GM18861 (cell line): Measurements from ENCODE around the gene NGEF.

ENCODE experiments used
- ATAC-seq: cut with Tn5 transposase; IDR thresholded peaks from one replicate; pipeline ENCODE4 v1.9.1; 2021; ENCODE audit not compliant: unreplicated experiment

The NGEF gene

DNA sequence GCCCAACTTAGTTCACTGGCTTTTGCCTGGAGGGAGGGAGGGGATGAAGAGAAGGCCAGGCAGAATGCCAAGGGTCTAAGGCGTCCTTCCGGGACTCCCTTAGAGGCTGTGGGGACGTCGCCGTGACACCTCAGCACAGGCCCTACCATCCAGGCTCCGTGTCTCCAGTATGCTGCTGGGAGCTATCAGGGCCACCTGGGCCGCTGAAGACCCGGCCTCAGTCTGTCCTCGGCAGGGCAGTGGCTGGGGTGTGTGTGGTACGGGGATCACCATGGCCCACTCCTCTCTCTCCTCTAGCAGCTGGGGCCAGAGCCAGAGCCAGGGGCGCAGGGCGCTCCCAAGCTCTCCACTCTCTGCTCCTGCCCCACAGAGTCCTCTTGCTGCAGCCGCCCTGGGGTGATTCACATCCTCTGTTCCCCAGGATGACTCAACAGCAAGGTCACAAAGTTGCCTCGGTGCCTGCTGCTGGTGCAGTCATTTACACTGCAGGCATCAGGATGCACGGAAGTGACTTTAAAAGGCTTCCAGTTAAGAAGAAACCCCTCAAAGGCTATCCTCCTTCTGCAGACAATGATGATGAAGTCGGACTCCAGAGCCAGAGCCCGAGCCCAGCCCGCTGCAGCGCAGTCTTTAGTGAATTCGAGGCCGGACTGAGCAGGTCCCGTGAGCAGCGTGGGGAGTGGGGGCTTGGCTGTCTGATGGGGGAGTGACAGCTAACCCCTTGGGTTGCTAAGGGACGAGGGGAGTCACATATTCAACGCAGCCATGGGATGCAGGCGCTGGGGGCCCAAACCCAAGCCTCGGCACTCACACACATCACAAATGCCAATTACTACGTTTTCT is 111.1 kb downstream of the NGEF start:
- no peak for ATAC-seq

DNA sequence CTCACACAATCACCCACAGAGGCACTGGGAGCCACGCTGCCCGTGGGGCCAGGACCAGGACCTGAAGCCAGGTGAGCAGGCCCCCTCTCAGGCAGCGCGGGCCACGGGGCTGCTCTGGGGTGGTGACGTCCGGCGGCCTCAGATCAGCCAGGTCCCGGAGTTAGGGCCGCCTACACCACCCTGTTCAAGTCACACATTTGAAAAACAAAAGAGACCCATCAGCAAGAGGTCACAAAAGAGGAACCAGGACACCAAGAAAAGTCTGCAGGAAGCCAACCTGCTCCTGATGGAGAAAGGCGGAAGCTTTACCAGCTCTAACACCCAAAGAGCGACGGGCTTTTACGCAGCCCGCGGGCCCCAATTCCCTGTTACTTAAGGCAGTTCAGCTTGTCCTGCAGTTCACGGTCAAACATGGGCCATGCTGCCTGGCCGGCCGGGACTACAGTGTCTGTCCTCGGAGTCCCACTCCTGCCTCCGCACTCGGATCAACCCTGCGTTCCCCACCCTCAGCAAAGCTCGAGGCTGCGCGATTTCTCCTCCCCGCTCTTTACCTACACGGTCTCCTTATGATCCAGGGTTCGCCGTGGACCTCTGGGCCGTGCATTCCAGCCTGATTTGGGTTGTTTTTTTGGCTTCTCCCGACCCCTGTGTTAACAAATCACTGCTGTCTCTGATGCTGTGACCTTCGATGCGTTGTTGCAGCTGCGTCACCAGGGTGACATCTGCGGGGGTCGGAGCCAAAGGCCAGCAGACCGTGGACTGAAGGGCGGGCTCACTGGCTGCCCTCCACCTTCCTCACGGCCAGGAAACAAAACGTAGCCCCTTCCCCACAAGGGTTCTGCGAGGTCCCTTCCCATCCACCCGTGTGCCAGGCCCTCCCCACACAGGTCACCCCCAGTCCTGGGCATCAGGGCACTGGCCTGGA is 112.0 kb downstream of the NGEF start:
- ATAC-seq = no peak

DNA sequence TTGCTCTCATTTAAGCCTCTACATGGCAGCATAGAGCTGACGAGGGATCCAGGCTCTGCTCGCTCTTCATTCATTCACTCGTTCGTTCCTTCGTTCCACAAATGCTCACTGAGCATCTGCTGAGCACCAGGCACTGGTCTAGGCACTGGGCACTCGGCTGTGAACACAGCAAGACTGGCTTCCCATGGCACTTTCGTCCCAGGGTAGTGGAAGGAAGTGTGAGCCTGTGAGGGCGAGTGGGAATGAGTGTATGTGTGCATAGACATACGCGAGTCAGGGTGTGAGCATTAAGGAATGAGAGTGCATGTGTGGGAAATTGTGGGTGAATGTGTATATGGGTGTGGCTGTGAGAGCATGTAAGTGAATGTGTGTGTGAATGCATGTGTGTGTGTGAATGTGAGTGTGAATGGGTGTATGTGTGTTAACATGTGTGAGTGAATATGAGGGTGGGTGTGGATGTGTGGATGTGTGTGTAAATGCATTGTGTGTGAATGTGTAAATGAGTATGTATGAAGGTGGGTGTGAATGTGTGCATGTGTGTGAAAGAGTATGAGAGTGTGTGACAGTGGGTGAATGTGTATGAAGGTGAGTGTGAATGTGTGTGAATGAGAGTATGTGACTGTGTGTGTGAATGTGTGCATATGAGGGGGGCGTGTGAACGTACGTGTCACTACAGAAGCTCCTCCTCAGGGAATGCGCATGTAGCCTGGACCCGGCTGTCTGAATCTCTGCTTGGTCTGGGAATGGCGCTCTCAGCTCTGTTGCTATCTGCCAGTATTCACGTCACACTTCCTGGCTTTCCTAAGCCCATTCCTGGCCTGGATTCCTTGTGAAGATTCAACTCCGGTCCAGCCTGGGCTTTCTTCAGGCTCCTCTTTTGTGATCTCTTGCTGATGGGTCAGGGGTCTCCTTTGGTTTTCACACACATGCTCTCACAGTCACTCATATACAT is 114.2 kb downstream of the NGEF start:
- no peak for ATAC-seq

DNA sequence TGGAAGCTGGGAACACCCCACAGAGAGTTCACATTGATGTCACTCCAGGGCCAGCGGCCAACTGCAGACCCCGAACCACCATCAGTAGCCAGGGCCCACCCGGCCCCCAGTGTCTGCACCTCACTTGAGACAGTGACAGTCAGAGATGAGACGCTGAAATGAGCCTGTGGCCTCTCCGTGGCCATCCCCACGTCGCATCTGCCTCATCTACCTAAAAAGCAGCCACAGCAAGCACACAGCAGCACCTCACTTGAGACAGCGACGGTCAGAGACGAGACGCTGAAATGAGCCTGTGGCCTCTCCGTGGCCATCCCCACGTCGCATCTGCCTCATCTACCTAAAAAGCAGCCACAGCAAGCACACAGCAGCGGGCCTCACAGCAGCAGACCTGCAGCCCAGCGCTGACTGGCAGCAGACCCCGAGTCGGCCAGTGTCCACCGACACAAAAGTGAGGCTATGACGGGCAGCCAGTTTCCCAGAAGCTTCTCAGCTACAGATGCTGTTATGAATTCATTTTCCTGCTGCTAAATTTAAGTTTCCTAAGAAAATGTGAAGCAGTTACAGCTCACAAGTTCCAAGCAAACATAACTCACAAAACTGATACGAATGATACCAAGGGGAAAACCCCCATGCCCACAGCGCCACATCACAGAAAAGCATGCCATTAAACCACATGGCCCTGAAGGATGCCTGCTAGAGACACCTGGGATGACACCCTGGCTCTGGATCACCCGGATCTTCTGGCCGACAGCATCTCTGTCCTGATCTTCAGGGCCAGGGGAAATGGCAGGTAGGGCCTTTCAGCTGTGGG is 115.3 kb downstream of the NGEF start:
- ATAC-seq = no peak

DNA sequence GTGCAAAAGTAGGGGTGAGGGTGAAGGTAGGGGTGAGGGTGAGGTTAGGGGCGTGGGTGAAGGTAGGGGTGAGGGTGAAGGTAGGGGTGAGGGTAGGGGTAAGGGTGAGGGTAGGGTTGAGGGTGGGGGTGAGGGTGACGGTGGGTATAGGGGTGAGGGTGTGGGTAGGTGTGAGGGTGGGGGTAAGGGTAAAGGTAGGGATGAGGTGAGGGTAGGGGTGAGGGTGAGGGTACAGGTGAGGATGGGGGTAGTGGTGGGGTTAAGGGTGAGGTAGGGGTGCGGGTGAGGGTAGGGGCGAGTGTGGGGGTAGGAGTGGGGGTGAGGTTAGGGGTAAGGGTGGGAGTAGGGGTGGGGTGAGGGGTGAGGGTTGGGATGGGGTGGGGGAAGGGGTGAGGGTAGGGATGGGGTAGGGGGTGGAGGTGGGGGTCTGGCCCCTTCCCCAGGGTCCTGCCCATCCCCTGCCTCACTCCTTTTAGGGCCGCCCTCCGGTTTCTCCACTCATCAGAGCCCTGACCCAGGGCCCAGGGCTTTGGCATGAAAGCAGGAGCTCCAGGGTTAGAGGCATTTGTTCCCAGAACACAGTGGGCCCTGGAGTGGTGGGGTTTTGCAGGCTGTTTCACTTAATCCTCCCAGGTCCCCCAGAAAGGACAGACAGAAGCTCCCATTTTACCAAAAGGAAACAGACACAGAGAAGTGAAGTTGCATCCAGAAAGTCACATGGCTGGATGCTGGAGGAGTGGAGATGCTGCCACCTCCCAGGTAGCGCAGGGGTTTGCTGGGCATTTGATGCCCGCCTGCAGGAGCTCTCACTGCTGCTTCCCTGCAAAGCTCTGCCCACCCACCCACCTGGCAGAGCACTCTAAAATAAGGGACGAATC is 116.1 kb downstream of the NGEF start:
- no peak for ATAC-seq

DNA sequence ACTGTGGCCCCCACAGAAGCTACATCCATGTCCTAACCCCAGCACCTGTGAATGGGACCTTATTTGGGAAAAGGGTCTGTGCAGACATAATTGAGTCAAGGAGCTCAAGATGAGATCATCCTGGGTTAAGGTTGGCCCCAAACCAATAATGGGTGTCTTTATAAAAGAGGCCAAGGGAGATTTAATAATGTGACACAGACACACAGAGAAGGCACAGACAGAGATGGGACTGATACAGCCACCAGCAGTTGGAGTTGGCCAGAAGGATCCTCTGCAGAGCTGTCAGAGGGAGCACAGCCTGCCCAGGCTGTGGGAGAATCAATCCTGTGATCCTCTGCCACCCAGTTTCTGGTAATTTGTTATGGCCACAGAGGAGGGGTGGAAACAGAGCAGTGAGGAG is 116.9 kb downstream of the NGEF start:
- ATAC-seq = no peak

DNA sequence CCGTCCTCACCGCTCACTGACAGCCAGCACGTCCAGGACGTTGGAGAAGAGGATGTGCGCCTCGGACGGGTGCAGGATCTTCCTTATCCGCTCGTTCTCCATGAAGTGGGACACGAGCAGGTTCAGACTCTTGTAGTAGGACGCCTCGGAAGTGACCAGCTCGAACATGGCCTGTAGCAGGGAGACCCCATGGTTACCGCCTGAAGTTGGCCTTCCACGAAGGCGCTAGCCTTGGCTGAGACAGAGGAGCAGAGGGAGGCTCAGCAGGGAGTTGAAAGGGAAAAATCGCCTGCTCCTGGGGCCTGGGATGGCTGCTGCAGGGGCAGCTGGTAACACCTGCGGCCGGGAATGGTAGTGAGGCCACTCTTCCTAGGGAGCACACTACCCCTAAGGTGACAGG is 118.3 kb downstream of the NGEF start:
- no peak for ATAC-seq

DNA sequence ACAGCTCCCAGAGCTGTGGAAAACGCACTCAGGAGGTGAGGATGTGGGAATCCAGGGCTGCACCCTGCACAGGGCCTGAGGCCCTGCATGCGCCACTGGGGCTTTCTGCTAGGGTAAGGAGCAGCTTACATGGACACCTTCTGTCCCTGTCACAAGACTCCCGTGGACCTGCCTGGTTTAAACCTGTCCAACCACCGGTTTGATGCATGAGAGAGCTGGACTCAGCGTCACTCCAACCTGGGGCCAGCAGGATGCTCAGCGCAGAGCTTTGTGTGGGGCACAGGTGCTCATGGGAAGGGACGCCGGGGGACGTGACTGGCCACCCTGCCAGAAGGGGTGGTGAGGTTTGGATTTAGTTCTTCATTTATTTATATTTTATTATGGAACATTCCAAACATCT is 118.8 kb downstream of the NGEF start:
- no peak for ATAC-seq

DNA sequence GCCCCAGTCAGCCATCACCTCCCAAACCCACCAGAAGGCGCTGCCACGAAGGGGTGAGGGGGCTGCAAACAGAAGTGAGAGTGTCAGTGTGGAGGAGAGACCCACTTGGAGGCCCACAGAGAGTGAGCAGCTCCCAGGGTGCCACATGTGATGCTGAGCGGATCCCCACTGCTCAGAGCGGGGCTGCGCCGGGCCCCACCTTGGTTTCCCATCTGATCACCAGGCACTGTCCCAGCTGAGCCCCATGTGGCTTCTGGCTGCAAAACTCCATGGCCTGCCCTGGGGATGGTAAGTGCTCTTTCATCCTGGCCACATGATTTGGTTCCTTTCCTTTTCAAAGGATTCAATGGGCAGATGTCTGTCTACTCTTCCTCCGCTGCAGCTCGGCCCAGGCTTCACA is 119.2 kb downstream of the NGEF start:
- ATAC-seq = no peak

DNA sequence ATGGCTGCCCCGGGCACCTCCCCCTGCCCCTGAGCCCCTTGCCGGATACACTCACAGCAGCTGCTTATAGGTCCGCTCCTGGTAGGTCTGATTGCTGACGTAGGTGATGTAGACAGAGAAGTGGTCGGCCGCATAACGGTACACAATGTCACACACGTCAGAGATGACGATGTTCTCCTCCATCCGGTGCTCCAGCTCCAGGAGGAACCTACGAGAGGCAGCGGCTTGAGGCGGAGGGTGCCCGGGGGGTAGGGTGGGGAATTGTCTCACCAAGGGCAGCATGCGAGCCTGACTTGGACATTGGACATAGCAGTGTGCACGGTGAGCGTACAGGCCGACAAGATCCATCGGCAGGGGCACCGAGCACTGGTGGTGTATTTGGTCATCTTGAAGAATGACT is 120.2 kb downstream of the NGEF start:
- no peak for ATAC-seq

DNA sequence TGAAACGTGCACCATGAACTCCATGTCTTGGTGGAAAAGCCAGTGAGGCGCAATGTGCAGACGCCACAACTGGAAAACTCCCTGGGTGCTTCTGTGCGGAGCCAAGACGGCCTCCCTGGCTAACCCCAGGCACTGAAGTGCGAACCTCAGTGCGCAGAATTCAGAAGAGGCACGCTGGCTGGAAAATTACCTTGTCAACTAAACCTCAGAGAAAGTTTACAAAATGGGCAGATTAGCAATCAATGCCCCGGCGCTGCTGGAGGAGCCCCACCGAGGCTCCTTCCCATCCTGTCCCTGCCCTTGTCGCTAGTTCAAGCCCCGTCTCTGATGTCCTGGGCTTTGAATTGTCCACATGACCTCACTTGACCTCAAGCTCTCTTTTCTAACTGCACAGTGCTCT is 120.8 kb downstream of the NGEF start:
- no peak for ATAC-seq

DNA sequence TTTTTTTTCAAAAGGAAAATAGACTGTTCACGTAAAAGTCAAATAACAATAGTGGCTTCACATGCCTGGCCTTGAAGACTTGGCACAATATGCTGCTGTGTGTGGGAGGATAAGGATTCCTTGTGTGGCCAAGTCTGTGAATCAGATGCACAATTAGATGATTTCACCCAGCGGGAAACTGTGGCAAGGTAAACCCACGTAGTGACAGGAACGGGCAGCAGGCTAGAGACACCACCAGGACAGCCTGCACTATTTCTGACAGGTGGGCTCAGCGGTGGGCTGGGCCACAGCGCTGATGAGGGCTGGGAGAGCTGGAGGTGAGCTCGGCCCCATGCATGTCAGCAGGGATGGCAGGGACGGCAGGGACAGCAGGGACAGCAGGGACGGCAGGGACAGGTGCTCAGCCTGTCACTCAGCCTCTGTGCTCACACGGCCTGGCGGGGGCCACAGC is 121.4 kb downstream of the NGEF start:
- no peak for ATAC-seq

DNA sequence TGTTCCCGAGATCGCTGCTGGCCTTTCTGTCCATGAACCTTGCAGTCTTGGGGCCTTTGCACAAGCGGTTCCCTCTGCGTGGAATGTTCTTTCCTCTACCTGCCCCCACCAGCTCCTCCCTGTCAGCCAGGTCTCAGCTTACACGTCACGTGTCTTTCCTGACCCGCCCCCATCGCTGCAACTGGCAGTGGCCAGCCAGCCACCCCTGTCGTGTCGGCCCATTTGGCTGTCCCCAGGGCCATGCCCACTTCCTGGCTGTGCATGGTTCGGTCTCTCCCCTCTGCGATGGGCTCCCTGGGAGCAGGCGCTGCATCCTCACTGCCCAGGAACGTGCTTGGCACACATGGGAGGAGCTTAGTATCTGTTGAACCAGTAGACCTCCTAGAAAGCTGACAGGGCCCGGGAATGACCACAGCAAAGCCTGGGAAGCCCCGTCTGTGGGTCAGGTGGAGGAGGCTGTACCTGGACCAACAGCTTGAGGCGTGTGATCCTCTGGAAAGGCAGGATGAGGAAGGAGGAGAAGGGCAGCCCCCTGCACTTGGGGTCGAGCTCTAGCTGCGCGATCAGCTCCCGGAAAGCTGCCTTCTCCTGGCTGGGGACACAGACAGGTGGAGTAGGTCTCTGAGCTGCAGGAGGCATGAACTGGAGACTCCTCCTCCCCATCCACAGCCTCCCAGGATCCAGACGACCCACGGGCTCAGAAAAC is 122.0 kb downstream of the NGEF start:
- no peak for ATAC-seq

DNA sequence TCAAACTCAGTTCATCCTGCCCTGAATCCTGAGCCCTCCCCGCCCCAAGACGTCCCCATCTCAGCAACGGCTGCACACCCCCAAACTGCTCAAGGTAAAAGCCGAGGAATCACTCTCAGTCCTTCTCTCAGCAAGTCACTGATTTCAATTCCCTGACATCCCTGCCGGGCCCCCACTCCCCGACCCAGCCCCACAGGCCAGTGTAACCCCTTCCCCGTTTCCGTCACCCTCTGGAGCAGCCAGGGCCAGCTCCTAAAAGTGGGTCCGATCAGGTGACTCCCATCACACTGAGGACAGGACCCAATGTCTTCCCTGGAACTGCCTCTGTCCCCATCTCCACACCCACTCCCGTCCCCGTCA is 122.5 kb downstream of the NGEF start:
- ATAC-seq = no peak

DNA sequence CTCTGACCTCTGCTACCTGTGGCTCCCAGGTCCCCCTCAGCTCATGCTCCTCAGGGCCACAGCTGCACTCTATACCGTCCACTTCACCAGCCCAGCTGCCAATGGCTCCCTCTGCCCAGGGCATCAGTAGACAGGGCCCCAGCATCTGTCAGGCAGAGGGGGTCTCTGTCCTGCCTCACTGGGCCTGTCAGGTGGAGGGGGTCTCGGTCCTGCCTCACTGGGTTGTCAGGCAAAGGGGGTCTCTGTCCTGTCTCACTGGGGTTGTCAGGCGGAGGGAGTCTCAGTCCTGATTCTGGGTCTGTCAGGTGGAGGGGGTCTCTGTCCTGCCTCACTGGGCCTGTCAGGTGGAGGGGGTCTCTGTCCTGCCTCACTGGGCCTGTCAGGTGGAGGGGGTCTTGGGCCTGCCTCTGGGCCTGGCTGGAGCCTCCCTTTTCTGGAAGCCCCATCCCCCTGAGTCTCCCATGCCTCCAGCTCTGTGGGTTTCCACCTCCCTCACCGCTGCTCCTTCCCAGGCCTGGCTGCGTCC is 123.1 kb downstream of the NGEF start:
- ATAC-seq = no peak

DNA sequence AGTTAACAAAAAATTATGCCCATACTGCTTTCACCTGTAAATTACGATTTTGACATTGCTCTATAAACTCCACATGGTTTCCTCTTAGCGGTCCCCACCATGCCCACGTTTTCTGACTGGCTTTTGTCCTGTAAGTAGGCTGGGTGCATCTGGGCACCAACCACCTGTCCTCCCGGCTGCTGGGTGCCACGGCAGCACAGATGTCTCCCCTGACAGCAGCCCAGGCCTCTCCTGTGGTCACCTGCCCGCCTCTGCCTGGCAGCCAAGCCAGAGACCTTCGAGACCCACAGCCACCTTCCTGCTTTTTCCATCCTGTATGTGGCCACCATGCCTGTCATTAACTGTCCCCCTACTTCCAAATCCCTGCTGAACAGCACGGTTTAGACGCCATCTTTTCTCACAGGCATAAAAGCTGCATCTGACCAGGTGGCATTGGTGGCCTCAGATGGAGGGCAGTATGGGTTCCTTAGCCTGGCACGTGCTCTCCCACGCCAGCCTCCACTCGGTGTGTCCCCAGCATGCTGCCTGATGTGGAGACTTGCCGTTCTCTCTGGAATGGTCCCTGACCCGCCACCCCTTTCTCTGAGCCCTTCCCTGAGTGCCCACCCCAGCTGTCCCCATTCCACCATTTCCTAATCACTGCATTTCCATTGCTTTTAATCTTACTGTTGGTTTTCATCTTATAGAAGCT is 124.1 kb downstream of the NGEF start:
- no peak for ATAC-seq

DNA sequence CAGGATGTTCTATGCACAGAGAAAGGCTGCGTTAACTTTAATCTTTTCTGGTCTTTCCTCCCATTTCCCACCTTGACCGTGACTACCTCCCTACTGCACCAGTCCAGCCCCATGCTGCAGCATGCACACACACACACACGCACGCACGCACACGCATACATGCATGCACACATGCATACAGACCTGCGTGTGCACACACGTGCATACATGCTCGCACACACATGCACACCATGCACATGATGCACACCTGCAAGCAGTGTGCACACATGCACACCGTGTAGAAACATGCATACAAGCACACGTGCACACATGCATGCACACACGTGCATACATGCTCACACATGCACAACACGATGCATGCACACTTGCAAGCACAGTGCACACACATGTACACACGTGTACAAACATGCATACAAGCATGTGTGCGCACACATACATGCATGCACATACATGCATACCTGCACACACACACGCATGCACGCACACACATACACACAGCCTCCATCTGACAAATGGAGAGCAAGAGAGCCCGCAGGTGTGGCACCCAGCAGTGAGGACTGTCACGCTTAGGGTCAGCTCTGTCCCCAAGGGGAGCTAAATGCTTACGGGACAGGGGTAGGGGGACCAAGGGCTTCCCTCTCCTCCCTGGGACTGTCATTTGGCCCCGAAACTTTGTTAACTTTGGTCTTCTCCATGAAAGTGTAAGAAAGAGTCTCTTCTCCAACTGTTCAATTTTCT is 124.8 kb downstream of the NGEF start:
- ATAC-seq = no peak
